HepG2 (cell line): ENCODE results near the gene SCMH1. TPM values are rescaled to one million over a fixed set of nuclear protein-coding genes. Genes with fewer than 3 reads are reported as not detected.

Source experiments
- ATAC-seq: fragments of 200-7000 bp; cut with Tn5 transposase; 3 replicates; pipeline ENCODE4 v1.9.1; 2020; ENCODE audit warnings: mild to moderate bottlenecking, moderate library complexity
- BruUV-seq: library from RNA; stranded (reverse); fragments of 400-500 nt; replicated peaks from 2 replicates; lab custom pipeline; 2021; lab: Mats Ljungman, UMichigan
- CTCF ChIA-PET: fragments of 300-600 bp; formaldehyde crosslinking; extraction: SDS; loops from one replicate; lab custom pipeline; 2021; ENCODE audit warnings: low total read pairs, inconsistent platforms, low intra/inter-chr PET ratio; lab: Yijun Ruan, JAX
- POLR2A ChIA-PET: fragments of 350-600 bp; sonication (Branson Sonifier 250); formaldehyde crosslinking; loops from one replicate; lab custom pipeline; 2020; ENCODE audit warnings: antibody characterized with exemption, inconsistent platforms; lab: Yijun Ruan, JAX
- DNase-seq: peaks from one replicate; pipeline ENCODE4 v3.0.0-alpha.2; 2015; ENCODE audit warnings: low spot score
- FAIRE-seq: peaks from 3 replicates; lab custom pipeline; 2011; peaks lifted over from hg19 to GRCh38; lab: Jason Lieb, UNC
- H2AFZ ChIP-seq: one replicate; pipeline ENCODE4 v1.6.1; 2011; ENCODE audit warnings: low read length, inconsistent platforms
- H3K27ac ChIP-seq: fragments of 300-600 bp; 3 replicates; pipeline ENCODE4 v1.8.0; 2011; ENCODE audit warnings: mixed run types, mild to moderate bottlenecking, mixed read lengths, low read length, inconsistent platforms; ENCODE audit not compliant: insufficient read depth; ENCODE audit errors: extremely low read length
- H3K27me3 ChIP-seq, 2 experiments: fragments of 200-600 bp in 1 of 2; 2 replicates in 1 of 2; 3 replicates in 1 of 2; pipeline versions ENCODE4 v1.6.0 to v1.8.0; 2011; ENCODE audit warnings: low read length in 2 of 2, mild to moderate bottlenecking in 2 of 2, moderate library complexity in 2 of 2, inconsistent platforms in 1 of 2; ENCODE audit not compliant: insufficient read depth in 2 of 2, control insufficient read depth in 1 of 2
- H3K36me3 ChIP-seq, 2 experiments: fragments of 200-600 bp in 1 of 2; replicated peaks in 1 of 2; 2 replicates in 1 of 2; 3 replicates in 1 of 2; pipeline versions ENCODE4 v1.5.1 to v1.8.0; 2011; ENCODE audit warnings: low read length in 2 of 2, inconsistent platforms in 1 of 2; ENCODE audit not compliant: insufficient read depth in 2 of 2, control insufficient read depth in 1 of 2
- H3K4me1 ChIP-seq: 2 replicates; pipeline ENCODE4 v1.5.1; 2012; ENCODE audit warnings: low read length, inconsistent platforms; ENCODE audit not compliant: insufficient read depth
- H3K4me2 ChIP-seq: 2 replicates; pipeline ENCODE4 v1.6.0; 2011; ENCODE audit warnings: low read depth, low read length, inconsistent platforms
- H3K4me3 ChIP-seq, 3 experiments: fragments of 200-600 bp in 1 of 3; sonication (generic), shearing (Covaris generic) in 1 of 3; replicated peaks in 1 of 3; 2 replicates each; pipeline ENCODE4 v1.5.1; 2011 to 2016; ENCODE audit warnings: low read length in 3 of 3, inconsistent platforms in 2 of 3, low read depth in 2 of 3, mild to moderate bottlenecking in 2 of 3, control low read depth in 1 of 3, mixed read lengths in 1 of 3; ENCODE audit not compliant: insufficient read depth in 1 of 3
- H3K79me2 ChIP-seq: one replicate; pipeline ENCODE4 v1.6.1; 2011; ENCODE audit warnings: low read length, inconsistent platforms; ENCODE audit not compliant: insufficient read depth
- H3K9ac ChIP-seq: 2 replicates; pipeline ENCODE4 v1.6.0; 2011; ENCODE audit warnings: mild to moderate bottlenecking, low read depth, low read length, inconsistent platforms; ENCODE audit not compliant: insufficient read depth
- H3K9me3 ChIP-seq: 2 replicates; pipeline ENCODE4 v1.5.1; 2012; ENCODE audit warnings: mild to moderate bottlenecking, low read length
- H4K20me1 ChIP-seq: 2 replicates; pipeline ENCODE4 v1.6.0; 2011; ENCODE audit warnings: inconsistent platforms, mild to moderate bottlenecking, low read length, moderate library complexity; ENCODE audit not compliant: insufficient read depth
- KDM5A ChIP-seq: fragments of 200-600 bp; sonication (generic); IDR thresholded peaks from 2 replicates; pipeline ENCODE4 v1.7.0; 2018; ENCODE audit warnings: antibody characterized with exemption, mild to moderate bottlenecking, low read length, borderline replicate concordance
- NCOA2 ChIP-seq: sonication (generic); formaldehyde crosslinking; IDR thresholded peaks from 2 replicates; pipeline ENCODE4 v1.8.0; 2022; ENCODE audit warnings: inconsistent platforms
- RBM22 ChIP-seq: fragments of 200-400 bp; formaldehyde crosslinking; optimal IDR thresholded peaks from 2 replicates; pipeline ENCODE3; 2017; ENCODE audit warnings: mild to moderate bottlenecking, low read length, moderate library complexity
- ZNF496 ChIP-seq: sonication (generic); formaldehyde crosslinking; IDR thresholded peaks from 2 replicates; pipeline ENCODE4 v1.8.1; 2023; ENCODE audit warnings: mild to moderate bottlenecking, moderate library complexity, missing genetic modification reagents; ENCODE audit not compliant: insufficient replicate concordance
- ZNF674 ChIP-seq: sonication (generic); formaldehyde crosslinking; IDR thresholded peaks from 2 replicates; pipeline ENCODE4 v1.5.0; 2020; ENCODE audit warnings: low read depth, mild to moderate bottlenecking, missing genetic modification reagents
- WGBS: methylation state at CpG from one replicate; pipeline ENCODE4 v1.1.6; 2017; ENCODE audit warnings: low lambda C conversion rate; 5-methylcytosine and 5-hydroxymethylcytosine counted together
- in situ Hi-C: cut with HindIII; loops from 2 replicates; pipeline ENCODE4 v1.10.0; 2017; ENCODE audit warnings: low pct_unique_long_range_greater_than_20kb; ENCODE audit not compliant: extremely low pct_ligation_motif_present
- intact Hi-C: fragments of 100-400 bp; cut with micrococcal nuclease; formaldehyde crosslinking; loops from one replicate; pipeline ENCODE4 v1.10.0; 2022; ENCODE audit not compliant: unreplicated experiment
- polyA plus RNA-seq, 8 experiments: library from polyadenylated mRNA; depleted of rRNA in 3 of 8; stranded (reverse) in 7 of 8; unstranded in 1 of 8; fragments of >200 nt; fragmentation: Illumina TruSeq in 4 of 8; extraction: Trizol in 4 of 8; gene quantifications; 2 replicates each; pipeline versions ENCODE4 v1.2.1 to v1.2.3, GENCODE V29; 2011 to 2016; ENCODE audit warnings: low read depth in 4 of 8, missing spikeins in 1 of 8, mixed read lengths in 1 of 8; ENCODE audit not compliant: insufficient read depth in 1 of 8
- total RNA-seq, 5 experiments: library from RNA; depleted of rRNA; stranded (reverse); fragments of >200 nt; fragmentation: Illumina TruSeq; extraction: Trizol; gene quantifications; 2 replicates each; pipeline ENCODE4 v1.2.3, GENCODE V29; 2016; ENCODE audit warnings: low read depth in 1 of 5
- TF ChIP-seq, protein P1 (sequence below): sonication (generic); formaldehyde crosslinking; IDR thresholded peaks from 2 replicates; pipeline ENCODE4 v1.8.0; 2022; ENCODE audit warnings: missing genetic modification reagents, mild to moderate bottlenecking, inconsistent platforms, borderline replicate concordance
- TF ChIP-seq, protein P2 (sequence below): sonication (generic); formaldehyde crosslinking; IDR thresholded peaks from 2 replicates; pipeline ENCODE4 v1.8.1; 2023; ENCODE audit warnings: mild to moderate bottlenecking, missing genetic modification reagents, borderline replicate concordance
- TF ChIP-seq, protein P3 (sequence below): sonication (generic); formaldehyde crosslinking; IDR thresholded peaks from 2 replicates; pipeline ENCODE4 v1.5.0; 2020; ENCODE audit warnings: missing genetic modification reagents, mild to moderate bottlenecking, borderline replicate concordance
- TF ChIP-seq, protein P4 (sequence below): sonication (generic); formaldehyde crosslinking; IDR thresholded peaks from 2 replicates; pipeline ENCODE4 v1.8.0; 2023; ENCODE audit warnings: mild to moderate bottlenecking, missing genetic modification reagents
- TF ChIP-seq, protein P5 (sequence below): sonication (generic); formaldehyde crosslinking; IDR thresholded peaks from 2 replicates; pipeline ENCODE4 v1.4.0; 2020; ENCODE audit warnings: mild to moderate bottlenecking, missing genetic modification reagents
- TF ChIP-seq, protein P6 (sequence below): IDR thresholded peaks from 2 replicates; pipeline ENCODE4 v1.6.1; 2016; ENCODE audit warnings: low read depth, control low read depth

SCMH1 gene
- total and polyA plus RNA-seq, 2 of the 13 experiments (the other 11 are each of a cell fraction or from before 2014, with no cell fraction given) = 41.8 to 52.6 TPM

DNA sequence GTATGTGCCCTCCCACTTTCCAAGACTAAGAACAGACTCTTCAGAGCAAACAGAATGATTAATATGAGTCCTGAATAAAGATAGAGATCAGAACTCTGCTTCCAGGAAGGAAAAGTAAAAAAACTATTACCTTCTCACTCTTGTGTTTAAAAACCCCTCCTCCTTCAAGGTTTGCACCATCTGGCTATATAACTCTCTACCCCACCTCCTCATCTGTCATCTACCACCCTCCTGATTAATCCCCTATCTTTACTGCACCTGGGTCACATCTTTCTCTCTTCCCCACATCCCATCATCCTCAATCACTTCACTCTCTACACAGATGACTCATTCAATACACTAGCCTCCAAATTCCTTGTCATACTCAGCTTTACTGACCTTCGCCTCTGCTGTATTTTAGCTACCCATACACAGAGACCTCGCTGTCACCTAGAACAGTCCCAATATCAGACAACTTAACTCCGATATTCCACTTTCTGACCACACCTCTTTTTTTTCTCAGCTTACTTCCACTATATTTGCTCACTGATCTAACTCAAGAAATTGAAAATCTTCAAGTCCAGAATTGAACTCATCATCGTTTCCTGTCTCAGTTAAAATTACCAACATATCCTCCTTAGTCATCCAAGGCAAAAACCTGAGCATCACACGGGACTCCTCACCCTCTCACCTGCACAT, 3.7 kb downstream of the SCMH1 start:
- H4K20me1 ChIP-seq = peaks cover 23% of the 10 kb centered on the region
- in situ Hi-C loops (no loop called here), intact Hi-C loops (no loop called here)
- POLR2A ChIA-PET = no interaction called here
- H3K9me3 ChIP-seq = no peaks in the 10 kb centered on the region
- no peak overlapping the region for H3K9ac ChIP-seq
- no TSS peak for BruUV-seq
- H3K36me3 ChIP-seq = no peaks in the 10 kb centered on the region
- peak overlapping the region; percentile 53 for H3K4me2 ChIP-seq
- ATAC-seq (peak; percentile 36), FAIRE-seq (peak; percentile 4), DNase-seq (peak; percentile 77)
- H3K4me1 ChIP-seq = peaks cover 80% of the 10 kb centered on the region
- WGBS = 43% methylated on average over 5 of the region's 5 CpGs
- CTCF ChIA-PET = no interaction called here
- no peak overlapping the region for H3K27ac ChIP-seq
- H3K4me3 ChIP-seq = peak overlapping the region in 1 of 3 experiments; percentile 24; a peak in 1 of 6 replicates
- H3K27me3 ChIP-seq = no peaks in the 10 kb centered on the region
- H3K79me2 ChIP-seq = peaks cover 53% of the 10 kb centered on the region
- no peak overlapping the region for H2AFZ ChIP-seq
- TF ChIP-seq ZNF496 (no peak), ZNF674 (no peak), KDM5A (no peak), RBM22 (no peak), NCOA2 (CRISPR knock-in tag) (no peak)
- TF ChIP-seq, protein P1, sequence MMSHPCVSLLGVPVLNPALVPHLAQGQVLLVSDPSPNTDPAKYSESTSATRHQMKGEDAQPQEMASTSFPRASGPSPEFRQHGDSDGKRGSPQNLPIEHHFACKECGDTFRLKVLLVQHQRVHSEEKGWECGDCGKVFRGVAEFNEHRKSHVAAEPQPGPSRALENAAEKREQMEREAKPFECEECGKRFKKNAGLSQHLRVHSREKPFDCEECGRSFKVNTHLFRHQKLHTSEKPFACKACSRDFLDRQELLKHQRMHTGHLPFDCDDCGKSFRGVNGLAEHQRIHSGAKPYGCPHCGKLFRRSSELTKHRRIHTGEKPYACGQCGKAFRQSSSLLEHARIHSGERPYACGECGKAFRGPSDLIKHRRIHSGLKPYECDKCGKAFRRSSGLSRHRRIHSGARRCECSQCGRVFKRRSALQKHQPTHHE (CRISPR knock-in tag) = no peak
- TF ChIP-seq, protein P2, sequence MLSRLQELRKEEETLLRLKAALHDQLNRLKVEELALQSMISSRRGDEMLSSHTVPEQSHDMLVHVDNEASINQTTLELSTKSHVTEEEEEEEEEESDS (CRISPR knock-in tag) = no peak
- TF ChIP-seq, protein P3, sequence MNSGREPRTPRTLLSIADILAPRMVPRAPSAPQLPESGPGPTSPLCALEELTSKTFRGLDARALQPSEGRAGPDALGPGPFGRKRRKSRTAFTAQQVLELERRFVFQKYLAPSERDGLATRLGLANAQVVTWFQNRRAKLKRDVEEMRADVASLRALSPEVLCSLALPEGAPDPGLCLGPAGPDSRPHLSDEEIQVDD (CRISPR knock-in tag) = no peak
- TF ChIP-seq, protein P4, sequence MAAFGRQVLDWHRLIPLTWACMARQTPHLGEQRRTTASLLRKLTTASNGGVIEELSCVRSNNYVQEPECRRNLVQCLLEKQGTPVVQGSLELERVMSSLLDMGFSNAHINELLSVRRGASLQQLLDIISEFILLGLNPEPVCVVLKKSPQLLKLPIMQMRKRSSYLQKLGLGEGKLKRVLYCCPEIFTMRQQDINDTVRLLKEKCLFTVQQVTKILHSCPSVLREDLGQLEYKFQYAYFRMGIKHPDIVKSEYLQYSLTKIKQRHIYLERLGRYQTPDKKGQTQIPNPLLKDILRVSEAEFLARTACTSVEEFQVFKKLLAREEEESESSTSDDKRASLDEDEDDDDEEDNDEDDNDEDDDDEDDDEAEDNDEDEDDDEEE (CRISPR knock-in tag) = no peak
- TF ChIP-seq, protein P5, sequence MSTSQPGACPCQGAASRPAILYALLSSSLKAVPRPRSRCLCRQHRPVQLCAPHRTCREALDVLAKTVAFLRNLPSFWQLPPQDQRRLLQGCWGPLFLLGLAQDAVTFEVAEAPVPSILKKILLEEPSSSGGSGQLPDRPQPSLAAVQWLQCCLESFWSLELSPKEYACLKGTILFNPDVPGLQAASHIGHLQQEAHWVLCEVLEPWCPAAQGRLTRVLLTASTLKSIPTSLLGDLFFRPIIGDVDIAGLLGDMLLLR (CRISPR knock-in tag) = no peak
- TF ChIP-seq, protein P6, sequence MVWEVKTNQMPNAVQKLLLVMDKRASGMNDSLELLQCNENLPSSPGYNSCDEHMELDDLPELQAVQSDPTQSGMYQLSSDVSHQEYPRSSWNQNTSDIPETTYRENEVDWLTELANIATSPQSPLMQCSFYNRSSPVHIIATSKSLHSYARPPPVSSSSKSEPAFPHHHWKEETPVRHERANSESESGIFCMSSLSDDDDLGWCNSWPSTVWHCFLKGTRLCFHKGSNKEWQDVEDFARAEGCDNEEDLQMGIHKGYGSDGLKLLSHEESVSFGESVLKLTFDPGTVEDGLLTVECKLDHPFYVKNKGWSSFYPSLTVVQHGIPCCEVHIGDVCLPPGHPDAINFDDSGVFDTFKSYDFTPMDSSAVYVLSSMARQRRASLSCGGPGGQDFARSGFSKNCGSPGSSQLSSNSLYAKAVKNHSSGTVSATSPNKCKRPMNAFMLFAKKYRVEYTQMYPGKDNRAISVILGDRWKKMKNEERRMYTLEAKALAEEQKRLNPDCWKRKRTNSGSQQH (CRISPR knock-in tag) = no peak
